HCT116 (cell line): ENCODE measurements around the gene PI4KA.
"Not testable (repeated sequence)": the region's sequence is repeated elsewhere in the genome, so short reads cannot be mapped to it uniquely, and the experiment has no call there.

Source experiments
- EZH2 ChIP-seq: fragments of 200-600 bp; sonication (generic); IDR thresholded peaks from 2 replicates; pipeline ENCODE4 v1.6.1; 2017; ENCODE audit warnings: antibody characterized with exemption, mixed run types
- EZH2phosphoT487 ChIP-seq: fragments of 200-600 bp; IDR thresholded peaks from 2 replicates; pipeline ENCODE4 v1.6.1; 2018; ENCODE audit warnings: antibody characterized with exemption, borderline replicate concordance
- ZFX ChIP-seq: fragments of 450-650 bp; IDR thresholded peaks from 2 replicates; pipeline ENCODE4 v1.6.1; 2017

DNA sequence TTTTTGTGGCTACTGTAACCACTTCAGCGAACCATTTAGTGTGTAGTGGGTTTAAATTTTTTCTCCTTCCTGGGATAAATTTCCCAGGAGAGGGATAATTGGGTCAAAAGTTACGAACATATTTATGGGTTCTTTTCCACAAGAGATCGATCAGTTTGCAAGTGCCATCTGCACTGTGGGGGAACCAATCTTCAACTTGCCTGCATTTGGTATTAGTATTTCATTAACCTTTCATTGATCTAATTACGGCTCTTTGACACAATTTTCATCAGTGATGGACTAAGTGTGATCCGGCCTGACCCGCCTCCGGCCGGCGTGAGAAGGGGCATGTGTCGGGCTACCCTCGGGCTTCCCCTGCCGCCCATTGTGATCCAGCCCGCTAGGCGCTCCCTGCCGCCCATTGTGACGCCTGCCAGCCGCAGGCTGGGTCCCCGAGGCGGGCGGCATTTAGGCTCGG, 156.9 kb downstream of the PI4KA start:
- TF ChIP-seq EZH2, EZH2phosphoT487, ZFX: not testable (repeated sequence)
